HG02870 (cell line): ENCODE measurements around the gene FRY.

ENCODE experiments used
- ATAC-seq: cut with Tn5 transposase; IDR thresholded peaks from one replicate; pipeline ENCODE4 v1.9.1; 2021; ENCODE audit warnings: mild to moderate bottlenecking, moderate library complexity; ENCODE audit not compliant: unreplicated experiment

Gene FRY

DNA sequence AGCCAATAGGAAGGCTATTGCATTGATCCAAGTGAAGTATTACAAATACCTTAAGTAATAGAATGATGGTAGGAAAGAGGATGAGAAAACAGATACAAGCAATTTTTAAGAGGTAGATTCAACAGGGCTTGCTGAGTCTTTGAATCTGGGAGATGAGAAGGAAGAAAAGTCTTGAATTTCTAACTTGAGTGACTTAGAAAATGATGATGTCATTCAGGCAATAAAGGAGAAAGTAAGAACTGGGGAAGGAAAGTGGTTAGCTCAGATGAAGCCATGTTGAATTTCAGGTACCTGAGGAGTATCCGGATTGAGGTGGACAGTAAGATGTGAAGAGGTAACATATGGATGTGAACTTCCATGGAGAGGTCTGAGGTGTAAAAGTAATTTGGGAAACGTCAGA lies 15.5 kb upstream of the FRY start:
- no peak for ATAC-seq

DNA sequence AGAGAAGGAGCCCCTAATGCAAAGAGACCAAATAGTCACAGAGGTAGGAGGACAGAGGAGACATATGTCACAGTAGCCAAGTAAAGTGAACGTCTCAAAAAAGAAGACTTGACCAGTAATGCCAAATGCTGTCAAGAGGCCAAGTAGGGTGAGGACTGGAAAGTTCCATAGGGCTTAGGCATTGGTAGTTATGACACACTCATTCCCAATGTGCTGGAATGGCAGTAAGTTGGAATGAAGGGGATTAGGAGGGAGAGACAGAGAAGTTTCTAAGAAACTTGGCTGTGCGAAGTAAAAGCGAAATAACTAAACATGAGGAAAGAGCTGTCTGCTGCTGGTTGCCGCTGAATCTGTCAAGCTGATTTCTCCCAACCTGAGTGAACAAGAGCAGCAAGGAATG lies 14.9 kb upstream of the FRY start:
- ATAC-seq = no peak

DNA sequence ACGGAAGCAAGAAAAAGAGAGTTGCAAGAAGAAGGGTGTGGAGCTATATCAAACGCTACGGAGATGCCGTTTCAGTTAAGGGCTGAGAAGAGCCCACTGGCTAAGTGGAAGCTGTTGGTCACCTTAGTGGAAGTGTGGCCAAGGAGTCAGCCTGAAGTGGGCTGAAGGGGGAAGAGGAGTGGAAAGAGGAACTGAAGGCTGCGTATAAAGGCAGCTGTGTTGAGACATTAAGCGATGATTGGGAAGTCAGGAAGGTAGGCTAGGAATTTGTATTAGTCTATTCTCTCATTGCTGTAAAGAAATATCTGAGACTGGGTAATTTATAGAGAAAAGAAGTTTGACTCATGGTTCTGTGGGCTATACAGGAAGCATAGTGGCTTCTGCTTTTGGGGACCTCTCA lies 14.1 kb upstream of the FRY start:
- no peak for ATAC-seq

DNA sequence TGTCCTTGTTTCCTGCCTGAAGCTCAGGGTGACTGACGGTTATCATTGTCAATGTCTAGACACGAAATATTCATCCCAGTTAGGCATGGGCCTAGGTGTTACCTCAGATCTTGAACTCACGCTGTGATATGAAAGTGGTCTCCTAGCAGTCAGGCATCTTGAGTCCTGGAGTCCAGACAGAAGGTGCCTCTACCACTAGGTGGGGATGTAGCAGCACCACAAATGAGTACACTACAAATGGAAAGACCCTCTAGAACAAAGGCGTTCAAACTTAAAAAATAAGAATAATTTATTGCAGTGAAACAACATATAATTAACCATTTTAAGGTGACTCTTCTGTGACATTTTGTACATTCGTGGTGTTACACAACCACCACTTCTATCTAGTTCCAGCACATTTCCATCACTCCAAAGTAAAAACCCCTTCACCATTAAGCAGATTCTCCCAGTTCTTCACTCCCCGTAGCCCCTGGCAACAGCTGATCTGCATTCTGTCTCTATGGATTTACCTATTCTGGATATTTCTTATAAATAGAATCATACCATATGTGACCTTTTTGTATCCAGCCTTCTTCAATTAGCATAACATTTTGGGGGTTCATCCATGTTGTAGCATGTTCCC lies 11.9 kb upstream of the FRY start:
- ATAC-seq = peak; percentile 58

DNA sequence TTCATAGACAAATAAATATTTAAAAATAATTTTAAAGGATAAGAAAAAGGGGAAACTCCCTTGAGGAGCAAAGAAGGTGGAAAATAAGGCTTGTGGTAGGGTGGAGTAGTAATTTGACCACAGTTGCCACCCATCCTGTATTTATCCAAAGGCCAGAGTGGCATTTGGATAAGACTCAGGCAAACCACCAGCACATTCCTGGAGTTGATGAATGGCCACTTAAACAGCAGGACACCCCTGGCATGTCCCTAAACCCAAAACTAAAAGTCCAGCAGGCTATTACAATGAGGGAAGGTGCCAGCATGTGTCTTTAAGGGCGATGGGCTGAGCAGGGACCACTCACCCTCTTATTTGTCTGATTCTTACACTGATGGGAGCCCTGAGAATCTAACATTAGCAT lies 9.8 kb upstream of the FRY start:
- ATAC-seq = no peak

DNA sequence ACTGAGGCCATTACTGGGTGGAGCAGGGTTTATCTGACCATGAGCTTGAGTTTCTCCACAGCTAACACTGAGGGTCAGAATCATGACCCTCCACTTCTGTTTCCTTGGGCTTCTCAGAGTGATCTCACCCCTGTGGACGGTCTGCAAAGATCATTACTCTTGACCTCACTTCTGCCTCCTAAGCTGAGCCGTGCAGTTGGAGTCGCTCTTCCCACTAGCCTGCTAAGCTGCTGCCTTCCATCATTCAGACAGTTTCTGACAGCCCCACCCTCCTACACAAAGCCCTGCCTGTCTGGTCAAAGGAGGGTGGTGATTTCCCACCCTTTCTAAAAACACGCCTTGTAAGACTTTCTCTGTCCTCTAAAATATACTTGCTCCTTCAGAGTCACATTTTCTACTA lies 9.3 kb upstream of the FRY start:
- ATAC-seq = no peak

DNA sequence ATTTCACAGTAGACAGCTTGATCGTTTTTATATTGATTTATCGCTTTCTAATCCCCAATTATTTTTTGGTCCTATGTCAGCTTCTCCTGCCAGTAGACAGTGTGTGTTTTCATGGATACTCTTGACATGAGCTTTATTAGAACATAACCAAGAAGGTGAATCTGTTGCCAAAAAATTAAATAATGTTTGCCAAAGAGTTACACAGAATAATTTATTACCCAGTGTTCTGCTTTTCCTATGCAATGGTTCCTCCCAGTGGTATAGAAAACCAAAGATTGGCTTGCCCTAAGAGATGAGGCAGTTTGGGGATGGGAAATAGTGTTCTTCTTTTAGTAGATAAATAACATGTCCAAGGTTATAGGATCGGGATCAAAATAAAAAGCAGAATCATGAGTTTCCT lies 8.5 kb upstream of the FRY start:
- no peak for ATAC-seq

DNA sequence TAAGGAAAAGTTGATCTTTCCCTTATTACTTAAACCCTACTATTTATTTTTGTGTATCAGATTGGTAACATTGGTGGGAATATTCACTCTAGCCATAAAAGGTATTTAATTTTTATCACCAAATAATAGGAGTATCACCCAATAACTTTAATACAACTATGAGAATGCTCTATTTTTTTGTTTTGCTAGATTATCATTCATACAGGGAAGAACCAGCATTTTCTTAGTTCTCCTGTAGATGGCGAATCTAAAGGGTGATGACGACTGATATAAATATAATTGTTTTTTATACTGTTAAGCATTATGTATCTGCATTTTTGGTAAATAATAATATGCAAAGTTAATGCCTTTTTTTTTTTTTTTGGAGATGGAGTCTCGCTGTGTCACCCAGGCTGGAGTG lies 7.9 kb upstream of the FRY start:
- ATAC-seq = no peak

DNA sequence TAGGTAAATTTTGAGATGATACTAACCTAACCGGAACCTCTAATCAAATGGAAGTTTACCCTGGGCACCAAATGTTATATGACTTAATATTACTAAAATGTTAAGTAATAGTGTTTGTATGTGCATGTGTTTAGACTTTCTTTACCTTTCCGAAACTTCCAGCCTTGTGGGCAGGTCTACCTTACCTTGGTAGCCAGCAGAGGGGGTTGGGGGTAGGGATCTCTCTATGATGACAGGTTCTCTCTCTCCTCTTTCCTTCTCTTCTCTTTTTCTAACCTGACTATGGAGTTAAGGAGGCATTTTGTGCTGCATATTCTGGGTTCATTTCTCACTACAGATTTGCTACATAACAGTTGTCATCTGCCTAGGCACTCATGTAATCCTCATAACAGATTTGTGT lies 6.8 kb upstream of the FRY start:
- no peak for ATAC-seq

DNA sequence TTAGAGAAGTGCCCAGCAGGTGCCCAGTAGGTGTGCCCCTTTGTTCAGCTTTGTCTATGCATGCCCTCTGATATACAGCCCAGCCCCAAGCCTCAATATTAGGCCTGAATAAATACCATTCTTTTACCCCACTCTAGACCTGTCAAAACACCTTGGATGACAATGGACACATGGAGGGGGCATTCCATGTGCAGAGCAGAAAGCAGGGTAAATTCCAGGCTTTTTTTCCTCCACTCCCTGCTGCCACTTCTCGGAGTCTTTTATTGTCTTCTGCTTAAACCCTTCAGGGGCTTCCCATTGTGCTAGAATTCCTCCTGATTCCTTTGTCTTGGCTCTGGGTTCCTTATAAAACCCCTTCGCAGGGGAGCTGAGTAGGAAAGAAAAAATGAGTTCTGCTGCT lies 5.8 kb upstream of the FRY start:
- no peak for ATAC-seq

DNA sequence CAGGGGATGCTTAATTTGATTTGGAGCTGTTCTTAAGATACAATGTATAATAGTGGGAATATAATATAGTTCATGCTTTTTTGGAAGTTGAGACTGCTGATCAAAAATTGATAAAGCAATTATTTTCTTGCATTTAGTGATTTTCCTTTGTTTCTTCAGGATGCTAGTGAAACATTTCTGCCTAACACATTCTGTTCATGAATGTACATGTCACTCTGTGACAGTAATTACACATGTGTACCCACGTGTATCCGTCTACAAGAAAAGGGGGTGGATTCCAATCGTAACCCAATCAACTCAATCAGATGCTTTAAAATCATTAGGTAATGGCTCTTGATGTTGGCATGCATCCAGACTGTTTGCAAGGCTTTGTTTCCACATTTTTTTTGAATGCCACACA lies 5.0 kb upstream of the FRY start:
- ATAC-seq = no peak

DNA sequence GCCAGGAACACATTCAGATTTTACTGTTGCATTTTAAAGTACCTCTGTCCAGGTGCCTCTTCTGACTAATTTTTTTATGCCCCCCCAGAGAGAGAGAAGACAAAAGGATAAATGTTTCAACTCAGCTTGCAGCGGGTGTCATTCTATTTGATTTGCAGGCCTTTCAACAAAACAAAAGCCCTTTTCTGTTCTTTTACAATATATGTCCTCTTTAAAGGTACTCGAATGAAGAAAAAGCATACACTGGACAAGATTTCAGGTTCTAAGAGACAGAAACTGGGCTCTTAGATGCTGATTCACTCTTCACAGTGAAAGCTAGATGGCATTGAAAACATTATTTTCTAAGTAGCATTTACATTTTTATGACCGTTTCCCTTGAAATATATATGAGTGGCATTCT lies 2.9 kb upstream of the FRY start:
- ATAC-seq = no peak

DNA sequence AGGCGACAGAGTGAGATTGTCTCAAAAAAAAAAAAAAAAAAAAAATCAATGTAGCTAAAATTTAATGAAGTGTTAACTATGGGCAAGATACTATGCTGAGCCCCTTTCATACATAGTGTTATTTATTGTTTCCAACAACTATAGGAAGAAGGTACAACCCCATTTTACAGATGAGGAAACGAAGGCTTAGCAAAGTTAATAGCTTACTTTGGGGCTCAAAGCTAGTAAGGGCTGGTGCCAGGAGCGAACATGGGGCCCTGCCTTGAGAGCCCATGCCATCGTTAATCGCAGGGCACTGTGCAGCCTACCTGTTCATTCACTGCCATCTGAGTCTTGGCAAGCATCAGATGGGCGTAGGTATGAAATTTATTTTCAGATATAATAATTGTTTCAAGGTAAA lies 1.9 kb upstream of the FRY start:
- no peak for ATAC-seq

DNA sequence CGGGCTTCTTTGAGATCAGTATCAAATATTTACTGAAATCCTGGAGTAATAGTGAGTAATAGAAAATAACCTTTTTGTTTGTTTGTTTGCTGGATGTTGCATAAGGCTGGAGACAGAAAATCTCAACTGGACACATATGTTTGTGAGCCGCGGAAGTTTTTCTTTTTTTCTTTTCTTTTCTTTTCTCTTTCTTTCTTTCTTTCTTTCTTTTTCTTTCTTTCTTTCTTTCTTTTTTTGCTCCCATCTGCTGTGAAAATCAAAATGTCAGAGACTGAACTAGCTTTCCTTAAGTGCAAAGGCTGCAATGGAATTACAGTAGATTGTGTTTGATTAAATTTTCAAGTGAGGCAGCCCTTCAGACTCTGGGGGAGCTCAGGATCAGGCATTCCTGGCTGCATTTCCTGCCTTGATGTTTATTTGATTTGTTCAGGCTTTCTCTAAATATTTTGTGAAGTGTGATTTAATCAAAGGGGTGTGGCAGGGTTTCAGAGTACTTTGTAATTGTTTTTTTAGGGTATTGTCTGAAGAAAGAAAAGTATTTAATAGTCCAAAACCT lies 319 bp downstream of the FRY start:
- ATAC-seq = no peak

DNA sequence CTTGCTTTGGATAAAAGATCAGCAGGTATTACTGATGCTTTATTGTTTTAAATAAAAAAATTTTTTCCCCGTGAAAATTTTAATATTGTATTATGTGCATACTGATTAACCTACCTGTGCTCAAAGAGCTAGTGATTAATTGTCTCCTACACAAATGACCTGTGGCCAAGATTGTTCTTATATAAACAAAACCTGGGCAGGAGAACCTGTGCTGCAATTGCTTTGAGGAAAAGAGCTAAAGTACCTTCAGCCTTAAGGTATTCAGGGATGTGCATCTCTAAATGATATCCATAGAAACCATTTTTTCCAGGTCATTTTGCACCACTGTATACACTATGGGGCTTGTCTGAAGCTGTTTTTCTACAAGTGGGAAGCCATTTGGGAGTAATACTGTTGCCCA lies 1.2 kb downstream of the FRY start:
- ATAC-seq = no peak

DNA sequence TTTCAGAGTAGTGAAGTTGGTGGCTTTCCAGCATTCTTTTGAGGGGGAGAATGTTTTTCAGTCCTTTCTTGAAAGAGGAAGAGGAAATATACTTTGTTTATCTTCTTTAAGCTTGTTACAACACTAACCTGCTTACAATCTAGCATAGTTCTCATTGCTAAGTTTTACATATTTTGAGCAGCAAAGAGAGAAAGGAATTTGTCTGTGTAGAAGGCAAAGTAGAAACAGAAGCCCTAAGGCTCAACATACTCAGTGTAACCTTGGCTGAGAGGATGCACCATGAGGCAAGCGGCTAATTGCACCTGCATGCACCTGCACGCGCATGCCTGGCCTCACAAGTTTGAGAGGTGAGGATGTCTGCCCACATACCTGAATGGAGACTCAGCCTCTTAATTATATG lies 2.2 kb downstream of the FRY start:
- ATAC-seq = no peak

DNA sequence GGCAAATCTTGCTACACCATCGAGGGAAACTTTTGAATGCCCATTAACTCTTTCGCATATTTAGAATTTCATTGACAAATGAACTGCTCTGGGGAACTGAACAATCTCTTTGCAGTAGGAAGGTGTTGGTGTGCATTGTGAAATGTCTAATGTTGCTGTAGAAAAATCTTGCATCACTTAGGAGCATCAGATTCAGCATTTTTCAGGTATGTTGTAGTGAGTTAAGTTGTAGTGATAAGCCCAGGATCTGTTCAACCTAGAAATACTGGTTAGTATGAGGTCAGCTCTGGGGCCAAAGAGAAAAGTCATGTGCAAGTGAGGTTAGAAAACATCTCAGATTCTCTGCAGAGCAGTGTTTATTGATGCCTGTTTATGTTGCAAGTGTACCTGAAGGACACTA lies 4.1 kb downstream of the FRY start:
- ATAC-seq = no peak

DNA sequence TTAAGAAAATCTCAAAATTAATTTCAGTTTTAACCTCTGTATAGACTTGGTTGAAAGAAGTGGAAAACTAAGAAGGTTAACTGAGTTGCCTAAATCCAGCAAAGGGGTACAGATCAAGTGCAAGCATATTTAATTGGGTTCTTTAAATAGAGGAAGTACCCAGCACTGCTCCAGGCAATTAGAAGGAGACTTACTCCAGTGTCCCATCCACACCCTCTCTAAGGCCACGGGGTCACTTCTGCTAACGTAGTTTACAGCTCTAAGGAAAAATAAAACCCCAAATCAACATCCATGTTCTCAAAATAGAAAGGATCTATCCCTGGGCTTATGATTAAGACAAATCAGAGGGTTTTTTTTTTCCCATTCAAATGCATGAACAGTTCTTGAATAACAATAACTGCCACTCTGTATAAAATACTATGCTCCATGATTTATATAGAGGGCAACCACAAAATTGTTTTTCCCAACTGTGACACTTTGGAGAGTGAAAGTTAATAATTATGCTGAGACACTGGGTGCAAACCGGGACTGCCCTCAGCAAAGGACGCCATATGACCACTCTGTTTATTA lies 4.6 kb downstream of the FRY start:
- no peak for ATAC-seq

DNA sequence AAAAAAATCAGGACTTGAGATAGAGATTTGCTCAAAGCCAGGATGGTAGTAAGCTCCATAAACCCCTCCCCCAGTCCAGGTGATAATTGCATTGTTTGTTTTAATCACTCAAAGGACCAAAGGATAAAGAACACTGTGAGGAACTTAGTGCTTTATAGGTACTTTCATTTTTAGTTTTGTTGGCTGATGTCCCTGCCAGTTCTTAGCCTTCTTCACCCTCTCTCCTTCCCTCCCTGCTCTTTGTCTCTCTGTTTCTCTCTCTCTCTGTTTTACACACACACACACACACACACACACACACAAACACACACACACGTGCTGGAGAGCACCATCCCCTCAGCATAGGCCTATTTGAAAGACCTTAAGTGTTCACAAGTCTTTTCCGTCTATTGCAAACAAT lies 5.2 kb downstream of the FRY start:
- ATAC-seq = no peak

DNA sequence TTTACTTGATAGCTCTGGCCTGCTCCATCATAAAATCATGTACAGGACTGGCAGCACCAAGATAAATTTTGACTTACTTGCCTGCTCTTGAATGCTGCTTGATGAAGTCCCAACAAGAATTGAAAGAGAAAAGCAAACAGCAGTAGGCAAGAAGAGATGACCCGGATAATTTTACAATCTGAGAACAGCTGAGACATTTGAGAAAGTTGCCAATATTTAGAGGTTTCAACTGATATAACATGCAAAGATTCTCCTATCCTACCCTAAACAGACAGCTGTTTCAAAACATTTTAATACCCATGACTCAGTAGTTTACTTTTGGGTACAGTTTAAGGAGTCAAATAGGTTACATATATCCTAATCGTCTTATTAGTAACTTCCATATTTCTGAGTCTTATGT lies 5.9 kb downstream of the FRY start:
- ATAC-seq = no peak

DNA sequence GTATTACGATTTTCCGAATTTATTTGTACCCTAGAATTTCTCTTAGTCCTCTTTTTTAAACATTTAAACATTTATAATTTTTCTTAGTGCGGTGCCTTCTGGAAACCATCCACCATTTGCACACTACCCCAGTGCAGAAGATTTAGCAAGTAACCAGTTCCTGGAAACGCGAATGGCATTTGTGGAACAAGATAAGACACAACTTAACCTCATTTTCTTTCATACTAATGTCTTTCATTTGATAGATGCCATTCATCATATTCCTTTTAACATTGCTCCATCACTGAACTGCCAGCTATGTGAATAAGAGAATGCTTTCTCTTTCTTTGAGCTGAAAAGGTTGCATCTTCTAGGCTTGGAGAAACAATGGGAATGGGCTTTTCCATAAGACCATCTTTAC lies 6.8 kb downstream of the FRY start:
- no peak for ATAC-seq

DNA sequence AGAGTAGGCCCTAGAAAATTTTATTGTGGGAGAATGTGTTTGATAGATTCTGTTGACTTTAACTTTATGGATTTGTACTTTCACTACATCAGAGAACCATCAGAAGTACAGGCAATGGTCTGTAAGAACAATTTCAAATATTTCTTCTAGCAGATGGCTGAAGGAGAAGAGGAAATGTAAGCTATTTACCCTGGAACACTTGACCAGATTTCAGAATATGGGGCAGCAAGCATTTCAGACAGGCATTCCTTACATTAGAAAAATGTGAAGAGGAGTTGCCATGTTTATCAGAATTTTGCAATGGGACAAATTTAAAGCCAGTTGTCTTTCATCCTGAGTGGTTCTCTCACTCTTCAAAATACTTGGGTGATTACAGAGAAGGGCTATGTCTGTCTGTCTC lies 7.5 kb downstream of the FRY start:
- ATAC-seq = no peak

DNA sequence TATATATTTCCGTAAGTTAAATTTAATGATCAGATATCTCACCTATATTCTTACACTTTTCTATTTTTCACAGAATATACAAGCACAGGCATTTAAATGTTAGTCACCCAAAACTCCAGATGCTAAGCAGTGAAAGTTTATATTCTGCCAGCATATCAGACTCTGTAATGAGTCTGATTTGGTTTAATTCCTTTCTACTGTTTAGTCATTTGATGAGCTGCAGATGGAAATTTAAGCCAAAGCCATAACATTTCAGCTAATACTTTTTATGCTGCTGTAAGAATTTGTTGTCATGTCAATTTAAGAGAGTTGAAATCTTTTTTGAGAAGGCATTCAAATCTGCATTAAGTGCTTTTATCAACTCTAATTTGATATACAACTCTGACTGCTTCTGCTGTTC lies 8.0 kb downstream of the FRY start:
- ATAC-seq = no peak
